ENCODE measurements around the gene GSC2.
"Not testable (repeated sequence)": the region's sequence is repeated elsewhere in the genome, so short reads cannot be mapped to it uniquely, and the experiment has no call there.

Gene GSC2

DNA sequence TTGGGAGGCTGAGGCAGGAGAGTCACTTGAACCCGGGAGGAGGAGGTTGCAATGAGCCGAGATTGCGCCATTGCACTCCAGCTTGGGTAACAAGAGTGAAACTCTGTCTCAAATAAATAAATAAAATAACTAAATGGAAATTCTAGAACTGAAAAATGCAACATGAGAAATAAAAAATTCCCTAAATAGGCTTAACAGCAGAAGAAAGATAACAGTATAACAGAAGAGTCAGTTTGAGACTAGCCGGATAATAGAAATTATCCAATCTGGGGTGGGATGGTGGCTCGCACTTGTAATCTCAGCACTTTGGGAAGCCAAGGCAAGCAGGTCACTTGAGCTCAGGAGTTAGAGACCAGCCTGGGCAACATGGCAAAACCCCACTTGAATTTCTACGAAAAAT is 14.3 kb upstream of the GSC2 start:
- DNase-seq (ENCODE audit: extremely low read depth, low read depth): no peak
- TF ChIP-seq CTCF (IDR thresholded peaks at IDR 0.05; ENCODE audit: low read depth, low read length): no peak

DNA sequence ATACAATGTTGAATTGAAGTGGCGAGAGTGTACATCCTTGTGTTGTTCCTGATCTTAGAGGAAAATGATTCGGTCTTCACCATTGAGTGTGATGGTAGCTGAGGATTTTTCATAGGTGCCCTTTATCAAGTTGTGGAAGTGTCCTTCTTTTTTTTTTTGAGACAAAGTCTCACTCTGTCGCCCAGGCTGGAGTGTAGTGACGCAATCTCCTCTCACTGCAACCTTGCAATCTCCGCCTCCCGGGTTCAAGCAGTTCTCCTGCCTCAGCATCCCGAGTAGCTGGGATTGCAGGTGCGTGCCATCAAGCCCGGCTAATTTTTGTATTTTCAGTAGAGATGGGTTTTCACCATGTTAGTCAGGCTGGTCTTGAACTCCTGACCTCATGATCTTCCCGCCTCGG is 8.6 kb upstream of the GSC2 start:
- not testable (repeated sequence) for DNase-seq (ENCODE audit: extremely low read depth, low read depth)

DNA sequence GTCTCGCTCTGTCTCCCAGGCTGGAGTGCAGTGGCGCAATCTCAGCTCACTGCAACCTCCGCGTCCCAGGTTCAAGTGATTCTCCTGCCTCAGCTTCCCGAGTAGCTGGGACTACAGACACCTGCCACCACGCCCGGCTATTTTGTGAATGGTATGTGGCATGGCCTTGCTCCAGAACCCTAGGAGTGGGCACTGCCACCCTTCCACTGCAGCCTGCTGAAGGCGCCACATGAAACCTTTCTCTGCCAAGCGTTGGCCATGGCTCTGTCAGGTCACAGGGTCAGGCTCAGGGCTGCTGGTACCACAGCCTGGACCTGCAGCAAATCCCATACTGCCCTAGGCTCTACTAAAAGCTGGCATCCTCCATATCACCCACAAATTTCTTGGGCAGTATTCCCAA is 6.0 kb upstream of the GSC2 start:
- not testable (repeated sequence) for DNase-seq (ENCODE audit: extremely low read depth, low read depth)

GRCh38 chr22:19152942-19153883 is 3.1 kb upstream of the GSC2 start:
- DNase-seq (ENCODE audit: extremely low read depth, low read depth): no peak
- no peak for TF ChIP-seq CTCF (IDR thresholded peaks at IDR 0.05; ENCODE audit: low read depth, low read length)

GRCh38 chr22:19151329-19152191 is 1.5 kb upstream of the GSC2 start:
- no peak for TF ChIP-seq CTCF (IDR thresholded peaks at IDR 0.05; ENCODE audit: low read depth, low read length)
- no peak for DNase-seq (ENCODE audit: extremely low read depth, low read depth)

DNA sequence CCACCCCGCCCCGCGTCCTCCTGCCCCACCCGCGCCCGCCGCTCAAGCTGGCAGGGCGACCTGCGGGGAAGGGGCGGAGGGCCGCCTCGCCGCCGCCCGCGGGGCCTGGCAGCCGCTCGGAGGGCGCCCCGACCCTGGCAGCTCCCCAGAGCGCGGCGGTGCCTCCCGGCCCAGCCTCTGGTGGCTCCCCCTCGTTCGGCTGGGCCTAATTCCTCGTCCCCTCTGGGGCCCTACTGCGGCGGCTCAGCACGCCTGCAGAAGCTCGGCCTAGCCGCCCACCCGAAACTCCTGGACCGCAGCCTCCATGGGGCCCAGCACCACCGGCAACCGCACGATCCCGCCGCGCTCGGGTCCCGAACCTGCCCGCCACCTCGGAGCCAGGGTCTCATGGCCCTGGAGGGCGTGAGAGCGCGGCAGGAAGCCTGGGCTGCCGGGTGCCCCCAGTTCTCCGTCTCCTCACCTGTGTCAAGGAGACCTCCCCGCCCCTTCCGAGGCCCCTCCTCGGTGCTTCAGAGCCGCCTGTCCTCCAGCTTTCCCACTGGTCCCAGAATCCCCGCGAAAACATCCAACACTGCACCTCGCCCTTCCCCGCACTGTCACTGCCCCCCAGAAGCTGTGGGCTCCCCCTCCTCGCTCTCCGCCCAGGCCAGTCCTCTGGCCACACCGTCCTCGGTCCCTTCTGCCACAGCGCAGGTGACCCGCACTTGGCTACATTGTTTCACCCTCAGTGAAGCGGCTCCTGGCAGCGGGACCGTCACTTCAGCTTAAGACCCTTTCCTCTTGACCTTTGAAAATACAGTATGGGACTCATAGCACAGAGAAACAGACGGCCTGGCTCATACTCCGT is 613 bp upstream of the GSC2 start:
- no peak for DNase-seq (ENCODE audit: extremely low read depth, low read depth)
- no peak for TF ChIP-seq CTCF (IDR thresholded peaks at IDR 0.05; ENCODE audit: low read depth, low read length)

DNA sequence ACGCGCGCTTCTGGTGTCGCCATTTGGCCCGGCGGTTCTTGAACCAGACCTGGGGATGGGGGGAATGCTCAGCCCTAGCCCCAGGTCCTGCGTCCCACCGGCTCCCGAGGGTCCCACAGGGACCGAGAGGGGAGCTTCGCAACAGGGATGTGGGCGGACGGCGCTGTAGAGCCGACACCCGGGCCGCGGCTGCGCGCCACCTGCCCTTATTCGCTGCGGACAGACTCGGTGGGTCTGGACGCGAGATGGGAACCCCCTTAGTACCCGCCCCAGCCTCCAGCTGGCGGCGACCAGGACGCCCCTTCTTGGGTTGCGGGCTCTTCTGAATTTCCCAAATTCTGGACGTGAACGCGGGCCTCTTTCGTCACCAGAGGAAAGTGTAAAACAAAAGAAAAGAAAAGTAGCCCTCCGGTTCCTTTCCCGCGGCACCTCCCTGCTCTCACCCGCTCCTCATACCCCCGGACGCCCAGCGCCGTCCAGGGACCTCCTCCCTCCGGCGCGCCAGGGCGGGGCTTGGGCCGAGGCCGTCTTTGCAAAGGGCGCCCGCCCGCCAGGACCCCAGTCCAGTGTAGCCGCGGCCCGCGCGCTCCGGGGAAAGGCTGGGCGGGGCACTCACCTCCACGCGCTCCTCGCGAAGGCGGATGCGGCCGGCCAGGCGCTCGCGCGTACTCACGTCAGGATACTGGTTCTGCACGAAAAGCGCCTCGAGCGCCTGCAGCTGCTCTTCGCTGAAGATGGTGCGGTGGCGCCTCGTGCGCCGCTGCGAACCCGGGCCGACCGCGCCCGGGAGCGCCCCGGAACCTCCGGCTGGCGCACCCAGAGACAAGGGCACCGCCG is 827 bp downstream of the GSC2 start:
- DNase-seq (ENCODE audit: extremely low read depth, low read depth): no peak
- TF ChIP-seq CTCF (IDR thresholded peaks at IDR 0.05; ENCODE audit: low read depth, low read length): no peak

Data from AG09319 (cell line).